HCT116 (cell line): Measurements from ENCODE around the gene ARHGEF10L. TPM values are rescaled to one million over a fixed set of nuclear protein-coding genes. Genes with fewer than 3 reads are reported as not detected.

ENCODE experiments used
- ATAC-seq: fragments of 200-7000 bp; cut with Tn5 transposase; 2 replicates; pipeline ENCODE4 v1.9.1; 2020; ENCODE audit warnings: mild to moderate bottlenecking, moderate library complexity
- BruUV-seq: library from RNA; stranded (reverse); fragments of 400-500 nt; replicated peaks from 2 replicates; lab custom pipeline; 2021; lab: Mats Ljungman, UMichigan
- CTCF ChIA-PET: fragments of 300-600 bp; sonication (Branson Sonifier 250); formaldehyde crosslinking; loops from one replicate; lab custom pipeline; 2021; ENCODE audit warnings: antibody characterized with exemption; lab: Charles Lee
- POLR2A ChIA-PET: fragments of 300-600, 350-600 bp; sonication (Branson Sonifier 250); formaldehyde crosslinking; loops from one replicate; lab custom pipeline; 2021; ENCODE audit warnings: antibody characterized with exemption; lab: Charles Lee
- RAD21 ChIA-PET, 2 experiments: fragments of 300-600 bp; sonication (Branson Sonifier 250); formaldehyde crosslinking; loops; one replicate each; lab custom pipeline; 2023; ENCODE audit warnings: low total read pairs in 2 of 2; ENCODE audit not compliant: uncharacterized antibody in 2 of 2, unreplicated experiment in 2 of 2, low non-redundant PET in 1 of 2; lab: Charles Lee
- DNase-seq: peaks from one replicate; pipeline ENCODE4 v3.0.0-alpha.2; 2010; ENCODE audit warnings: low read depth, low spot score
- H2AFZ ChIP-seq: fragments of 200-600 bp; shearing (Covaris generic), sonication (generic); 2 replicates; pipeline ENCODE4 v1.6.1; 2017; ENCODE audit warnings: low read depth, mixed run types, mixed read lengths, antibody characterized with exemption, low read length; ENCODE audit not compliant: poor library complexity, severe bottlenecking
- H3K27ac ChIP-seq: 2 replicates; pipeline ENCODE4 v1.5.1; 2012; ENCODE audit warnings: low read depth, low read length
- H3K27me3 ChIP-seq: fragments of 200-600 bp; sonication (generic); 2 replicates; pipeline ENCODE4 v1.6.1; 2016; ENCODE audit warnings: mixed run types, low read length, mixed read lengths; ENCODE audit not compliant: insufficient read depth
- H3K36me3 ChIP-seq, 2 experiments: fragments of 200-500 bp in 1 of 2; fragments of 200-600 bp in 1 of 2; sonication (Bioruptor generic) in 1 of 2; sonication (generic) in 1 of 2; 2 replicates each; pipeline versions ENCODE4 v1.5.1 to v1.6.1; 2014 to 2016; ENCODE audit warnings: low read length in 2 of 2, inconsistent platforms in 1 of 2, mixed read lengths in 1 of 2, mixed run types in 1 of 2; ENCODE audit not compliant: insufficient read depth in 2 of 2, control insufficient read depth in 1 of 2
- H3K4me1 ChIP-seq, 2 experiments: fragments of 200-600 bp in 1 of 2; sonication (generic) in 1 of 2; 2 replicates each; pipeline versions ENCODE4 v1.5.1 to v1.6.1; 2012 to 2017; ENCODE audit warnings: low read length in 2 of 2, inconsistent platforms in 1 of 2, mild to moderate bottlenecking in 1 of 2, mixed read lengths in 1 of 2, mixed run types in 1 of 2, moderate library complexity in 1 of 2; ENCODE audit not compliant: insufficient read depth in 2 of 2, control insufficient read depth in 1 of 2
- H3K4me2 ChIP-seq: fragments of 200-600 bp; sonication (generic); 2 replicates; pipeline ENCODE4 v1.6.1; 2017; ENCODE audit warnings: mixed run types, low read length, mixed read lengths
- H3K4me3 ChIP-seq, 2 experiments: fragments of 200-600 bp in 1 of 2; sonication (generic) in 1 of 2; replicated peaks in 1 of 2; 2 replicates each; pipeline ENCODE4 v1.5.1; 2011 to 2016; ENCODE audit warnings: low read length in 2 of 2, control low read depth in 1 of 2, low read depth in 1 of 2, mild to moderate bottlenecking in 1 of 2, mixed read lengths in 1 of 2, mixed run types in 1 of 2
- H3K79me2 ChIP-seq: fragments of 200-600 bp; sonication (generic); 2 replicates; pipeline ENCODE4 v1.6.1; 2017; ENCODE audit warnings: mild to moderate bottlenecking, mixed run types, low read length, moderate library complexity, mixed read lengths; ENCODE audit not compliant: insufficient read depth
- H3K9ac ChIP-seq: fragments of 200-600 bp; sonication (generic); 2 replicates; pipeline ENCODE4 v1.6.1; 2016; ENCODE audit warnings: low read length, mixed read lengths
- H3K9me2 ChIP-seq: fragments of 200-600 bp; sonication (generic), shearing (Covaris generic); 2 replicates; pipeline ENCODE4 v1.6.1; 2017; ENCODE audit warnings: mixed run types, mild to moderate bottlenecking, moderate library complexity; ENCODE audit not compliant: insufficient read depth
- H3K9me3 ChIP-seq, 2 experiments: fragments of 200-500 bp in 1 of 2; fragments of 200-600 bp in 1 of 2; sonication (Bioruptor generic) in 1 of 2; sonication (generic) in 1 of 2; 2 replicates each; pipeline ENCODE4 v1.6.1; 2014 to 2017; ENCODE audit warnings: low read length in 2 of 2, mixed read lengths in 2 of 2, inconsistent platforms in 1 of 2, low read depth in 1 of 2, mild to moderate bottlenecking in 1 of 2, mixed run types in 1 of 2, moderate library complexity in 1 of 2; ENCODE audit not compliant: control insufficient read depth in 1 of 2, insufficient read depth in 1 of 2
- H4K20me1 ChIP-seq: fragments of 200-600 bp; sonication (generic), shearing (Covaris generic); 2 replicates; pipeline ENCODE4 v1.6.1; 2017; ENCODE audit warnings: mixed run types, mild to moderate bottlenecking, moderate library complexity; ENCODE audit not compliant: insufficient read depth
- ATF3 ChIP-seq: IDR thresholded peaks from 2 replicates; pipeline ENCODE4 v1.6.1; 2012
- CBX3 ChIP-seq: IDR thresholded peaks from 2 replicates; pipeline ENCODE4 v1.6.1; 2012; ENCODE audit warnings: low read depth
- CEBPB ChIP-seq: IDR thresholded peaks from 2 replicates; pipeline ENCODE4 v1.6.1; 2012; ENCODE audit warnings: low read depth
- EGR1 ChIP-seq: IDR thresholded peaks from 2 replicates; pipeline ENCODE4 v1.6.1; 2012; ENCODE audit warnings: low read depth
- EZH2 ChIP-seq: fragments of 200-600 bp; sonication (generic); IDR thresholded peaks from 2 replicates; pipeline ENCODE4 v1.6.1; 2017; ENCODE audit warnings: antibody characterized with exemption, mixed run types
- EZH2phosphoT487 ChIP-seq: fragments of 200-600 bp; IDR thresholded peaks from 2 replicates; pipeline ENCODE4 v1.6.1; 2018; ENCODE audit warnings: antibody characterized with exemption, borderline replicate concordance
- FOSL1 ChIP-seq: IDR thresholded peaks from 2 replicates; pipeline ENCODE4 v1.6.1; 2012; ENCODE audit warnings: low read depth
- SIN3A ChIP-seq: IDR thresholded peaks from 2 replicates; pipeline ENCODE4 v1.6.1; 2012; ENCODE audit warnings: low read depth
- SP1 ChIP-seq: IDR thresholded peaks from 2 replicates; pipeline ENCODE4 v1.6.1; 2012; ENCODE audit warnings: low read depth
- TCF7L2 ChIP-seq: IDR thresholded peaks from 2 replicates; pipeline ENCODE4 v1.7.0; 2011; ENCODE audit warnings: borderline replicate concordance, inconsistent platforms; ENCODE audit not compliant: insufficient read depth, insufficient read length; ENCODE audit errors: extremely low read depth
- YY1 ChIP-seq: IDR thresholded peaks from 2 replicates; pipeline ENCODE4 v1.6.1; 2011; ENCODE audit warnings: low read length, low read depth, moderate library complexity, mild to moderate bottlenecking; ENCODE audit not compliant: insufficient replicate concordance; ENCODE audit errors: extremely low read depth
- intact Hi-C: fragments of 100-400 bp; cut with micrococcal nuclease; formaldehyde crosslinking; loops from 2 replicates; pipeline ENCODE4 v1.10.0; 2022
- total RNA-seq: library from RNA; stranded (reverse); gene quantifications from one replicate; pipeline ENCODE4 v1.2.1, GENCODE V29; 2021; ENCODE audit not compliant: unreplicated experiment
- TF ChIP-seq, protein P1 (sequence below): IDR thresholded peaks from 2 replicates; pipeline ENCODE4 v1.6.1; 2012

ARHGEF10L gene
- total RNA-seq, 1 experiment from 2014 or later: 14.7 TPM

GRCh38 chr1:17585266-17585987 is 45.9 kb downstream of the ARHGEF10L start (continued):
- TF ChIP-seq EZH2: no peak
- TF ChIP-seq TCF7L2: no peak
- no peak for TF ChIP-seq EZH2phosphoT487
- TF ChIP-seq ATF3: no peak
- no peak for TF ChIP-seq CEBPB
- TF ChIP-seq FOSL1: no peak
- TF ChIP-seq EGR1: no peak
- TF ChIP-seq YY1: no peak
- TF ChIP-seq SIN3A: no peak
- TF ChIP-seq CBX3: no peak

DNA sequence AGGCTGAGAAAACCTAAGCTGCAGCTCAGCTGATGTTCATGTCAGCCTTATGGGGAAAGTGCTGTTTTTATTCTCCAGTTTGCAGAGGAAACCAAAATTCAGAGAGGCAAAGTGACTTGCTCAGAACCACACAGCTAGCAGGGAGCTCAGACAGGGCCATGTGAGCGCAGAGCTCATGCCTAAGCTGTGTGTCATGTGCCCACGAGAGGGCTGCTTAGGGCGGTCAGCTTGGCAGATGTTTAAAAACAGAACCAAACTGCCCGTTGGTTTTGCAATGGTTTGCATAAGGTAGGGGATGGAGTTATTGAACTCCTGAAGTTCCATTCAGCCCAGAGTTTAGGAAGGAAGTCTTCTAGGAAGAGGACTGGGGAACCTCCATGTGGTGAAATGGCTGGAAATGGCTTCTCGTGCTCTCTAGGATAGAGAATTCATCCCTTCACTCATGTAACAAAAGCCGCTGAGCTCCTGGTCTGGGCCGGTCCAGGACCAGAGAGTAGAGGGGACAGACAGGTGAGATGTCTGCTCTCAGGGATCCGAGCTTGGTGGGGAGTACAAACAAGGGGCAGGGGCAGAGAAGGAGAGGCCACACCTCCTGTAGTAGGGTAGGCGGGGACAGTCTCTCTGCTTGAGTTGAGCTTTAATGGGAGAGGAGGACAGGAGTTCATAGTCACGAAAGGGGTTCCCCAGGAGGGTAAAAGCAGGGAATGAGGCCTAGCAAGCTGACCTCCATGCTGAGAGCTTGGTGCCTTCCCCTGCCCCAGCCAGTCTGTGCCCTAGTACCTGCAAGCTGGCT is 46.9 kb downstream of the ARHGEF10L start:
- 0 out of 4 replicates have a peak overlapping the region, but pooled peaks of 1 of the 2 experiments have one; percentile 8 for H3K4me3 ChIP-seq
- H4K20me1 ChIP-seq: no peaks in the 10 kb centered on the region
- H3K4me2 ChIP-seq: peak overlapping the region; percentile 55
- POLR2A ChIA-PET: no interaction called here
- H3K9me2 ChIP-seq: no peaks in the 10 kb centered on the region
- H3K36me3 ChIP-seq: no peaks in the 10 kb centered on the region
- RAD21 ChIA-PET: interaction anchor here (0.6 to 1.2 kb wide), 2 partner anchors 51 to 83 kb away, joined by 4 read pairs; no protein-coding TSS in a partner anchor
- H3K27me3 ChIP-seq: no peaks in the 10 kb centered on the region
- BruUV-seq: no TSS peak
- peak; percentile 80 for ATAC-seq
- no peak for TF ChIP-seq SP1
- TF ChIP-seq, protein P1, sequence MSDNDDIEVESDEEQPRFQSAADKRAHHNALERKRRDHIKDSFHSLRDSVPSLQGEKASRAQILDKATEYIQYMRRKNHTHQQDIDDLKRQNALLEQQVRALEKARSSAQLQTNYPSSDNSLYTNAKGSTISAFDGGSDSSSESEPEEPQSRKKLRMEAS: peak; percentile 39; the same call in 1 of the 2 replicates
- H2AFZ ChIP-seq: no peak overlapping the region
- peaks cover 26 to 37% of the 10 kb centered on the region in 2 experiments for H3K4me1 ChIP-seq
- peak overlapping the region; percentile 17 for H3K9ac ChIP-seq
- H3K79me2 ChIP-seq: no peaks in the 10 kb centered on the region; the same call in 1 of the 2 replicates
- no peaks in the 10 kb centered on the region for H3K9me3 ChIP-seq
- intact Hi-C loops: no loop called here
- no peak overlapping the region for H3K27ac ChIP-seq
- DNase-seq: no peak
- CTCF ChIA-PET: interaction anchor here (1.0 to 2.6 kb wide), 3 partner anchors 12 to 21 kb away, joined by 3 to 8 read pairs (median 4); no protein-coding TSS in a partner anchor
